H1 (cell line): Measurements from ENCODE around the gene VSIG10L2. TPM values are rescaled to one million over a fixed set of nuclear protein-coding genes. Genes with fewer than 3 reads are reported as not detected.

Source experiments
- CTCF ChIA-PET: fragments of 300-600 bp; sonication (Branson Sonifier 250); formaldehyde crosslinking; loops from one replicate; lab custom pipeline; 2021; ENCODE audit not compliant: partially characterized antibody; lab: Charles Lee
- POLR2A ChIA-PET: fragments of 300-600 bp; sonication (Branson Sonifier 250); formaldehyde crosslinking; loops from one replicate; lab custom pipeline; 2021; ENCODE audit warnings: inconsistent platforms; ENCODE audit not compliant: partially characterized antibody; lab: Charles Lee
- DNase-seq, 2 experiments: peaks; one replicate each; pipeline versions ENCODE4 v3.0.0 to v3.0.0-alpha.2; 2010 to 2022; ENCODE audit warnings: low spot score in 2 of 2, low read depth in 1 of 2, mixed read lengths in 1 of 2
- FAIRE-seq: peaks from 2 replicates; lab custom pipeline; 2011; peaks lifted over from hg19 to GRCh38; lab: Jason Lieb, UNC
- H2AFZ ChIP-seq: 2 replicates; pipeline ENCODE4 v1.8.1; 2012; ENCODE audit warnings: low read length, inconsistent platforms
- H2AK5ac ChIP-seq: 2 replicates; pipeline ENCODE4 v1.6.1; 2013; ENCODE audit warnings: low read depth, low read length
- H2BK120ac ChIP-seq: replicated peaks from 2 replicates; pipeline ENCODE3; 2013; ENCODE audit warnings: low read depth, low read length, inconsistent platforms
- H2BK12ac ChIP-seq: 2 replicates; pipeline ENCODE4 v1.6.1; 2013; ENCODE audit warnings: low read depth, low read length
- H2BK15ac ChIP-seq: 2 replicates; pipeline ENCODE4 v1.6.1; 2013; ENCODE audit warnings: low read length
- H2BK20ac ChIP-seq: 2 replicates; pipeline ENCODE4 v1.6.1; 2013; ENCODE audit warnings: low read length
- H2BK5ac ChIP-seq: 2 replicates; pipeline ENCODE4 v1.6.1; 2013; ENCODE audit warnings: low read depth, low read length
- H3K14ac ChIP-seq: 2 replicates; pipeline ENCODE4 v1.6.1; 2013; ENCODE audit warnings: inconsistent platforms; ENCODE audit not compliant: insufficient read length
- H3K18ac ChIP-seq: 2 replicates; pipeline ENCODE4 v1.6.1; 2013; ENCODE audit warnings: low read length; ENCODE audit errors: extremely low read depth
- H3K23ac ChIP-seq: 2 replicates; pipeline ENCODE4 v1.6.1; 2013; ENCODE audit warnings: inconsistent platforms; ENCODE audit not compliant: insufficient read length
- H3K23me2 ChIP-seq: 2 replicates; pipeline ENCODE4 v1.6.1; 2013; ENCODE audit warnings: low read depth, low read length
- H3K27ac ChIP-seq: 2 replicates; pipeline ENCODE4 v1.6.1; 2011; ENCODE audit warnings: low read depth, low read length, inconsistent platforms
- H3K27me3 ChIP-seq, 4 experiments: replicated peaks in 1 of 4; 1 replicate in 1 of 4; 2 replicates in 3 of 4; pipeline versions ENCODE4 v1.6.1 to v1.8.1; 2011 to 2013; ENCODE audit warnings: low read length in 3 of 4, mild to moderate bottlenecking in 3 of 4, inconsistent platforms in 2 of 4, mixed read lengths in 2 of 4, moderate library complexity in 1 of 4; ENCODE audit not compliant: control insufficient read depth in 3 of 4, insufficient read depth in 3 of 4; ENCODE audit errors: extremely low read depth in 1 of 4
- H3K36me3 ChIP-seq, 4 experiments: 2 replicates each; pipeline versions ENCODE4 v1.6.1 to v1.8.1; 2011 to 2013; ENCODE audit warnings: mild to moderate bottlenecking in 4 of 4, low read length in 3 of 4, moderate library complexity in 2 of 4, control low read depth in 1 of 4, inconsistent platforms in 1 of 4; ENCODE audit not compliant: insufficient read depth in 4 of 4, control insufficient read depth in 2 of 4
- H3K4ac ChIP-seq: replicated peaks from 2 replicates; pipeline ENCODE3; 2013; ENCODE audit warnings: low read length, low read depth, mixed read lengths, inconsistent platforms; ENCODE audit not compliant: insufficient read length
- H3K4me1 ChIP-seq, 4 experiments: replicated peaks in 1 of 4; 1 replicate in 1 of 4; 2 replicates in 3 of 4; pipeline versions ENCODE4 v1.6.1 to v1.8.1; 2011 to 2013; ENCODE audit warnings: low read length in 3 of 4, inconsistent platforms in 2 of 4, mixed read lengths in 1 of 4; ENCODE audit not compliant: insufficient read depth in 4 of 4, control insufficient read depth in 3 of 4
- H3K4me2 ChIP-seq, 2 experiments: 2 replicates each; pipeline versions ENCODE4 v1.6.1 to v1.8.1; 2011 to 2013; ENCODE audit warnings: low read depth in 2 of 2, low read length in 2 of 2, control low read depth in 1 of 2, inconsistent platforms in 1 of 2, mild to moderate bottlenecking in 1 of 2; ENCODE audit not compliant: insufficient read depth in 1 of 2
- H3K4me3 ChIP-seq, 4 experiments: fragments of 200-600, 300-600 bp in 1 of 4; sonication (generic), shearing (Covaris generic), sonication (Bioruptor Twin) in 1 of 4; 2 replicates each; pipeline versions ENCODE4 v1.5.1 to v1.8.1; 2011 to 2016; ENCODE audit warnings: low read length in 4 of 4, low read depth in 3 of 4, control low read depth in 2 of 4, inconsistent platforms in 2 of 4, mild to moderate bottlenecking in 2 of 4, mixed read lengths in 1 of 4, moderate library complexity in 1 of 4; ENCODE audit not compliant: insufficient read depth in 2 of 4; ENCODE audit errors: extremely low read depth in 1 of 4
- H3K56ac ChIP-seq: replicated peaks from 2 replicates; pipeline ENCODE3; 2013; ENCODE audit warnings: low read depth, mild to moderate bottlenecking, mixed read lengths, low read length, inconsistent platforms; ENCODE audit not compliant: insufficient read length
- H3K79me1 ChIP-seq: 2 replicates; pipeline ENCODE4 v1.6.1; 2013; ENCODE audit warnings: low read depth, low read length, control low read depth
- H3K79me2 ChIP-seq, 2 experiments: 2 replicates each; pipeline versions ENCODE4 v1.6.1 to v1.8.1; 2012 to 2013; ENCODE audit warnings: low read length in 2 of 2, mild to moderate bottlenecking in 2 of 2, inconsistent platforms in 1 of 2; ENCODE audit not compliant: insufficient read depth in 2 of 2, control insufficient read depth in 1 of 2
- H3K9ac ChIP-seq, 4 experiments: replicated peaks in 1 of 4; 1 replicate in 1 of 4; 2 replicates in 3 of 4; pipeline versions ENCODE4 v1.6.1 to v1.8.1; 2011 to 2013; ENCODE audit warnings: low read depth in 3 of 4, low read length in 3 of 4, control low read depth in 2 of 4, mild to moderate bottlenecking in 2 of 4, moderate library complexity in 2 of 4, inconsistent platforms in 1 of 4; ENCODE audit errors: extremely low read depth in 1 of 4
- H3K9me3 ChIP-seq, 2 experiments: 2 replicates each; pipeline versions ENCODE4 v1.6.1 to v1.8.1; 2012 to 2013; ENCODE audit warnings: mild to moderate bottlenecking in 2 of 2, moderate library complexity in 2 of 2, control low read depth in 1 of 2, inconsistent platforms in 1 of 2, low read depth in 1 of 2, low read length in 1 of 2, mixed read lengths in 1 of 2; ENCODE audit not compliant: insufficient read depth in 2 of 2
- H4K20me1 ChIP-seq, 2 experiments: replicated peaks in 1 of 2; 2 replicates each; pipeline versions ENCODE3 to v1.8.1; 2011 to 2013; ENCODE audit warnings: inconsistent platforms in 2 of 2, low read length in 2 of 2, mild to moderate bottlenecking in 1 of 2; ENCODE audit not compliant: insufficient read depth in 2 of 2, control insufficient read depth in 1 of 2
- H4K5ac ChIP-seq: 2 replicates; pipeline ENCODE4 v1.6.1; 2013; ENCODE audit warnings: low read length, low read depth, mixed read lengths, inconsistent platforms; ENCODE audit not compliant: insufficient read length
- H4K8ac ChIP-seq: 2 replicates; pipeline ENCODE4 v1.8.0; 2013; ENCODE audit warnings: mild to moderate bottlenecking, moderate library complexity, low read length, inconsistent platforms; ENCODE audit not compliant: insufficient read depth; ENCODE audit errors: extremely low read depth
- H4K91ac ChIP-seq: replicated peaks from 2 replicates; pipeline ENCODE3; 2013; ENCODE audit warnings: low read length, mixed read lengths, inconsistent platforms; ENCODE audit not compliant: insufficient read length
- EZH2 ChIP-seq: fragments of 200-600 bp; sonication (generic); IDR thresholded peaks from 2 replicates; pipeline ENCODE4 v1.7.1; 2012; ENCODE audit warnings: low read depth, mild to moderate bottlenecking, moderate library complexity, low read length, inconsistent platforms; ENCODE audit not compliant: severe bottlenecking
- FOSL1 ChIP-seq: IDR thresholded peaks from 2 replicates; pipeline ENCODE4 v1.6.1; 2011; ENCODE audit warnings: mild to moderate bottlenecking, low read depth, low read length, moderate library complexity; ENCODE audit not compliant: insufficient read depth
- KDM5A ChIP-seq: fragments of 200-600 bp; IDR thresholded peaks from 2 replicates; pipeline ENCODE4 v1.7.1; 2012; ENCODE audit warnings: mild to moderate bottlenecking, low read length, inconsistent platforms, mixed read lengths
- MAFK ChIP-seq: IDR thresholded peaks from 2 replicates; pipeline ENCODE4 v1.6.1; 2012; ENCODE audit warnings: low read depth, mild to moderate bottlenecking, improper control_type of control experiment, low read length
- WGBS, 2 experiments: shearing (Covaris generic) in 1 of 2; methylation state at CpG; one replicate each; pipeline versions ENCODE4 v1.1.6 to v1.1.7; 2013 to 2015; ENCODE audit warnings: low lambda C conversion rate in 2 of 2, mixed read lengths in 2 of 2, inconsistent platforms in 1 of 2, low coverage in 1 of 2, missing lambda C conversion rate in 1 of 2; ENCODE audit not compliant: insufficient replicate concordance in 2 of 2, insufficient coverage in 1 of 2, insufficient read length in 1 of 2; ENCODE audit errors: extremely low coverage in 1 of 2, missing lambda C conversion rate in 1 of 2; 5-methylcytosine and 5-hydroxymethylcytosine counted together
- polyA plus RNA-seq, 7 experiments: library from polyadenylated mRNA; depleted of rRNA in 3 of 7; stranded (reverse) in 5 of 7; unstranded in 2 of 7; fragments of >200 nt in 5 of 7; fragments of 200-250 nt in 2 of 7; gene quantifications; 1 replicate in 5 of 7; 2 replicates in 1 of 7; 4 replicates in 1 of 7; pipeline versions ENCODE4 v1.2.1 to v1.2.3, GENCODE V29; 2011 to 2013; ENCODE audit warnings: missing spikeins in 2 of 7, mixed read lengths in 2 of 7
- total RNA-seq: library from RNA; stranded (reverse); fragmentation: NEBNext Ultra II Directional; extraction: Animal tissue kit (Norgen Biotek cat#: 25700); gene quantifications from 2 replicates; pipeline ENCODE4 v1.2.1, GENCODE V29; 2021

The VSIG10L2 gene
- total and polyA plus RNA-seq, 2 of the 8 experiments (the other 6 are each of a cell fraction or from before 2014, with no cell fraction given): not detected

DNA sequence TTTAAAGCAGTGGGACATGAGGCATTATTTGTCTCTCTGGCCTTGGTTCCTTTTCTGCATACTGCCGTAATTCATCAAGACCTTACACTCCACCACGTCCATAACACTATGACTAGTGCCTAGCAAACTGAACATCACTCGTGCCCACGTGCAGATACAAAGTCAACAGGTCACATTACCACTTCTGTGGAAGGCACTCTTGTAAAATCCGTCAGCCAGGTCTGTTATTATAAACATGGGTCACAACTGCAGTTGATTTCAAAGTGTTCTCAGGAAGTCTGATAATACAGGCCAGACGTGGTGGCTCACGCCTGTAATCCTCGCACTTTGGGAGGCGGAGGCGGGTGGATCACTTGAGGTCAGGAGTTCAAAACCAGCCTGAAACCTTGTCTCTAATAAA is 14.1 kb downstream of the VSIG10L2 start:
- 90% methylated on average over 10 of the region's 10 CpGs; no CpG with 5 or more reads in 1 of the 2 experiments for WGBS, 2 experiments
- FAIRE-seq: no peak

More for the DNA sequence above, 14.1 kb downstream of the VSIG10L2 start:
- Histone ChIP-seq H3K4ac (no peak overlapping the region), H3K27ac (no peak overlapping the region), H3K23ac (no peak overlapping the region), H4K5ac (no peak overlapping the region), H4K91ac (no peak overlapping the region), H3K79me1 (no peaks in the 10 kb centered on the region; the same call in 1 of the 2 replicates), H2BK5ac (no peak overlapping the region), H3K4me2 (no peak overlapping the region), H3K79me2 (no peaks in the 10 kb centered on the region), H3K4me1 (no peaks in the 10 kb centered on the region), H3K56ac (no peak overlapping the region), H3K14ac (no peak overlapping the region), H3K18ac (no peak overlapping the region), H3K36me3 (peaks cover 0 to 19% (median 4%) of the 10 kb centered on the region in 4 experiments; a peak in 5 of 8 replicates), H3K27me3 (no peaks in the 10 kb centered on the region), H2BK12ac (no peak overlapping the region), H4K20me1 (no peaks in the 10 kb centered on the region), H2BK120ac (no peak overlapping the region), H2AFZ (no peak overlapping the region), H3K23me2 (no peaks in the 10 kb centered on the region), H2AK5ac (no peak overlapping the region), H3K9ac (no peak overlapping the region), H4K8ac (no peak overlapping the region), H3K4me3 (no peak overlapping the region), H2BK20ac (no peak overlapping the region), H3K9me3 (0 out of 4 replicates have a peak, but pooled peaks cover 0 to 3% of the 10 kb centered on the region in 2 experiments), H2BK15ac (no peak overlapping the region)
- POLR2A ChIA-PET: interaction anchor here (1.5 to 1.7 kb wide), 2 partner anchors 10 to 14 kb away, joined by 3 to 5 read pairs; no protein-coding TSS in a partner anchor
- TF ChIP-seq MAFK (no peak), FOSL1 (no peak), KDM5A (no peak), EZH2 (no peak)
- CTCF ChIA-PET: interaction anchor here (9.1 kb wide), 1 partner anchor 17 kb away, joined by 65 read pairs; the partner anchor contains the start of gene VSIG10L2
- DNase-seq: no peak
